HFFc6 (cell line): ENCODE results near the gene CRK. TPM values are rescaled to one million over a fixed set of nuclear protein-coding genes. Genes with fewer than 3 reads are reported as not detected.
A peak's percentile ranks its signal among the peaks of the same experiment; 100 is the strongest.

Experiments used
- DNase-seq: peaks from one replicate; pipeline ENCODE4 v3.0.0-alpha.2; 2018
- H3K27ac Mint-ChIP-seq: 2 replicates; pipeline ENCODE4 v1.8.0; 2020; ENCODE audit warnings: mild to moderate bottlenecking, mixed read lengths
- H3K27me3 Mint-ChIP-seq: 2 replicates; pipeline ENCODE4 v1.8.0; 2021; ENCODE audit warnings: mild to moderate bottlenecking, moderate library complexity, mixed read lengths; ENCODE audit not compliant: insufficient read depth
- H3K36me3 Mint-ChIP-seq: 2 replicates; pipeline ENCODE4 v1.8.0; 2021; ENCODE audit warnings: low read depth, mixed read lengths
- H3K4me1 Mint-ChIP-seq: 2 replicates; pipeline ENCODE4 v1.8.0; 2020; ENCODE audit warnings: low read depth, mixed read lengths
- H3K4me3 Mint-ChIP-seq: 2 replicates; pipeline ENCODE4 v1.8.0; 2020; ENCODE audit warnings: mild to moderate bottlenecking, moderate library complexity, mixed read lengths
- H3K9me3 Mint-ChIP-seq: 2 replicates; pipeline ENCODE4 v1.8.0; 2020; ENCODE audit warnings: mild to moderate bottlenecking, mixed read lengths
- CTCF ChIP-seq: fragments of 200-600 bp; sonication (generic); IDR thresholded peaks from 2 replicates; pipeline ENCODE4 v1.5.0; 2021; ENCODE audit warnings: antibody characterized with exemption, mild to moderate bottlenecking
- total RNA-seq, 6 experiments: library from RNA; stranded (reverse); fragmentation: NEBNext Ultra II Directional; extraction: Animal tissue kit (Norgen Biotek cat#: 25700); gene quantifications; 2 replicates in 1 of 6; 3 replicates in 5 of 6; pipeline ENCODE4 v1.2.3, GENCODE V29; 2021

CRK gene
- total RNA-seq, 6 experiments from 2014 or later, result 71.1 to 83.1 (median 77.5) TPM

- no peak for DNase-seq
- Mint-ChIP-seq H3K9me3 (no peaks in the 10 kb centered on the region), H3K4me3 (peak overlapping the region; percentile 84), H3K27me3 (no peaks in the 10 kb centered on the region; the same call in 1 of the 2 replicates), H3K4me1 (peaks cover 35% of the 10 kb centered on the region), H3K36me3 (peaks cover 5% of the 10 kb centered on the region; the same call in 1 of the 2 replicates), H3K27ac (peak overlapping the region; percentile 74)
- TF ChIP-seq CTCF, result no peak
These were observed 34.8 kb upstream of the CRK start for GRCh38 chr17:1490643-1491442.

GRCh38 chr17:1488826-1489270 is 32.8 kb upstream of the CRK start:
- DNase-seq, result no peak
- no peaks in the 10 kb centered on the region for H3K9me3 Mint-ChIP-seq
- peaks cover 42% of the 10 kb centered on the region for H3K4me1 Mint-ChIP-seq
- peak overlapping the region; percentile 84 for H3K4me3 Mint-ChIP-seq
- no peaks in the 10 kb centered on the region; the same call in none of the 2 replicates for H3K27me3 Mint-ChIP-seq
- H3K27ac Mint-ChIP-seq, result peak overlapping the region; percentile 87
- TF ChIP-seq CTCF, result no peak
- peaks cover 5% of the 10 kb centered on the region; the same call in 1 of the 2 replicates for H3K36me3 Mint-ChIP-seq

- H3K27ac Mint-ChIP-seq, result peak overlapping the region; percentile 90
- H3K36me3 Mint-ChIP-seq, result peaks cover 5% of the 10 kb centered on the region; the same call in 1 of the 2 replicates
- H3K4me3 Mint-ChIP-seq, result peak overlapping the region; percentile 84
- peaks cover 42% of the 10 kb centered on the region for H3K4me1 Mint-ChIP-seq
- no peaks in the 10 kb centered on the region; the same call in none of the 2 replicates for H3K27me3 Mint-ChIP-seq
- DNase-seq, result peak; percentile 75
- no peaks in the 10 kb centered on the region for H3K9me3 Mint-ChIP-seq
- TF ChIP-seq CTCF, result peak; percentile 41
These were observed 32.1 kb upstream of the CRK start for GRCh38 chr17:1487939-1488825.

- Mint-ChIP-seq H3K9me3 (no peaks in the 10 kb centered on the region), H3K36me3 (peaks cover 8% of the 10 kb centered on the region; the same call in 1 of the 2 replicates), H3K27me3 (no peaks in the 10 kb centered on the region; the same call in none of the 2 replicates), H3K4me3 (peak overlapping the region; percentile 83), H3K27ac (peak overlapping the region; percentile 94), H3K4me1 (peaks cover 43% of the 10 kb centered on the region)
- no peak for TF ChIP-seq CTCF
- DNase-seq, result peak; percentile 52
These were observed 31.0 kb upstream of the CRK start for GRCh38 chr17:1486802-1487695.
